Endothelial cell of umbilical vein (primary cell): ENCODE results near the gene DACT3. TPM values are rescaled to one million over a fixed set of nuclear protein-coding genes. Genes with fewer than 3 reads are reported as not detected.

Source experiments
- BruUV-seq: library from RNA; stranded (reverse); fragments of 400-500 nt; replicated peaks from 2 replicates; lab custom pipeline; 2021; lab: Mats Ljungman, UMichigan
- CTCF ChIA-PET: fragments of 300-600, 350-600 bp; sonication (Branson Sonifier 250); formaldehyde crosslinking; loops from one replicate; lab custom pipeline; 2021; ENCODE audit warnings: antibody characterized with exemption, inconsistent platforms; lab: Charles Lee
- POLR2A ChIA-PET: fragments of 300-600, 350-600 bp; sonication (Branson Sonifier 250); formaldehyde crosslinking; loops from one replicate; lab custom pipeline; 2021; ENCODE audit warnings: antibody characterized with exemption, inconsistent platforms; lab: Charles Lee
- DNase-seq: peaks from one replicate; pipeline ENCODE4 v3.0.0-alpha.2; 2011; ENCODE audit warnings: low read depth, low spot score
- FAIRE-seq: peaks from 2 replicates; lab custom pipeline; 2011; peaks lifted over from hg19 to GRCh38; lab: Jason Lieb, UNC
- H2AFZ ChIP-seq: 2 replicates; pipeline ENCODE4 v1.6.0; 2012; ENCODE audit warnings: low read depth, low read length, control low read depth, inconsistent platforms
- H3K27ac ChIP-seq: 2 replicates; pipeline ENCODE4 v1.5.1; 2011; ENCODE audit warnings: low read depth, mild to moderate bottlenecking, control low read depth, low read length, moderate library complexity; ENCODE audit not compliant: insufficient read depth
- H3K27me3 ChIP-seq, 2 experiments: 2 replicates each; pipeline versions ENCODE4 v1.6.0 to v1.6.1; 2011; ENCODE audit warnings: low read length in 2 of 2, mixed read lengths in 1 of 2; ENCODE audit not compliant: control insufficient read depth in 2 of 2, insufficient read depth in 2 of 2
- H3K36me3 ChIP-seq, 2 experiments: 2 replicates in 1 of 2; 3 replicates in 1 of 2; pipeline ENCODE4 v1.5.1; 2011; ENCODE audit warnings: low read length in 2 of 2, mild to moderate bottlenecking in 1 of 2, moderate library complexity in 1 of 2; ENCODE audit not compliant: control insufficient read depth in 2 of 2, insufficient read depth in 2 of 2; ENCODE audit errors: extremely low read depth in 1 of 2
- H3K4me1 ChIP-seq: 3 replicates; pipeline ENCODE4 v1.5.1; 2011; ENCODE audit warnings: mild to moderate bottlenecking, low read length; ENCODE audit not compliant: control insufficient read depth, insufficient read depth; ENCODE audit errors: extremely low read depth
- H3K4me2 ChIP-seq: 2 replicates; pipeline ENCODE4 v1.6.1; 2011; ENCODE audit warnings: low read length, control low read depth, mixed read lengths; ENCODE audit not compliant: insufficient read depth
- H3K4me3 ChIP-seq, 3 experiments: fragments of 200-600 bp in 1 of 3; sonication (generic), shearing (Covaris generic) in 1 of 3; replicated peaks in 1 of 3; 2 replicates each; pipeline ENCODE4 v1.5.1; 2011 to 2016; ENCODE audit warnings: control low read depth in 3 of 3, low read length in 3 of 3, mild to moderate bottlenecking in 2 of 3, inconsistent platforms in 1 of 3, low read depth in 1 of 3, moderate library complexity in 1 of 3; ENCODE audit not compliant: insufficient read depth in 1 of 3
- H3K79me2 ChIP-seq: 2 replicates; pipeline ENCODE4 v1.6.0; 2012; ENCODE audit warnings: low read length, inconsistent platforms; ENCODE audit not compliant: control insufficient read depth, insufficient read depth
- H3K9ac ChIP-seq: replicated peaks from 2 replicates; pipeline ENCODE3; 2011; ENCODE audit warnings: low read length, control low read depth; ENCODE audit not compliant: insufficient read depth; ENCODE audit errors: extremely low read depth
- H3K9me1 ChIP-seq: replicated peaks from 3 replicates; pipeline ENCODE4 v1.6.0; 2011; ENCODE audit warnings: mild to moderate bottlenecking, low read length; ENCODE audit not compliant: control insufficient read depth, insufficient read depth; ENCODE audit errors: extremely low read depth
- H3K9me3 ChIP-seq: replicated peaks from 2 replicates; pipeline ENCODE4 v1.5.1; 2012; ENCODE audit warnings: low read length, inconsistent platforms; ENCODE audit not compliant: control insufficient read depth, insufficient read depth
- H4K20me1 ChIP-seq: replicated peaks from 2 replicates; pipeline ENCODE3; 2011; ENCODE audit warnings: mild to moderate bottlenecking, low read length; ENCODE audit not compliant: control insufficient read depth, insufficient read depth; ENCODE audit errors: extremely low read depth
- CTCF ChIP-seq, 2 donors: IDR thresholded peaks; 1 replicate in 1 of 2; 2 replicates in 1 of 2; pipeline ENCODE4 v1.5.1; 2011; ENCODE audit warnings: low read length in 2 of 2, mild to moderate bottlenecking in 2 of 2, moderate library complexity in 2 of 2, control low read depth in 1 of 2, inconsistent platforms in 1 of 2, low read depth in 1 of 2; ENCODE audit not compliant: insufficient read depth in 1 of 2; ENCODE audit errors: extremely low read depth in 1 of 2
- EZH2 ChIP-seq: IDR thresholded peaks from 2 replicates; pipeline ENCODE4 v1.6.1; 2012; ENCODE audit warnings: borderline replicate concordance, low read depth, mild to moderate bottlenecking, moderate library complexity, low read length, inconsistent platforms; ENCODE audit not compliant: severe bottlenecking
- FOS ChIP-seq: IDR thresholded peaks from 2 replicates; pipeline ENCODE4 v1.6.1; 2011; ENCODE audit warnings: mild to moderate bottlenecking, low read length, moderate library complexity, borderline replicate concordance; ENCODE audit not compliant: insufficient read depth
- GATA2 ChIP-seq: IDR thresholded peaks from 2 replicates; pipeline ENCODE4 v1.7.0; 2011; ENCODE audit warnings: low read depth, mild to moderate bottlenecking, moderate library complexity, mixed read lengths, low read length; ENCODE audit not compliant: insufficient read length, insufficient read depth
- JUN ChIP-seq: IDR thresholded peaks from 2 replicates; pipeline ENCODE4 v1.6.1; 2011; ENCODE audit warnings: borderline replicate concordance, low read depth; ENCODE audit not compliant: insufficient read length, insufficient read depth
- MAX ChIP-seq: IDR thresholded peaks from 2 replicates; pipeline ENCODE4 v1.6.1; 2011; ENCODE audit not compliant: insufficient read depth, insufficient read length
- MYC ChIP-seq: IDR thresholded peaks from one replicate; pipeline ENCODE4 v1.6.1; 2011; ENCODE audit warnings: mild to moderate bottlenecking, low read depth, low read length
- POLR2A ChIP-seq: IDR thresholded peaks from 2 replicates; pipeline ENCODE4 v1.6.1; 2012; ENCODE audit warnings: low read depth, mild to moderate bottlenecking, control low read depth, low read length
- POLR2AphosphoS5 ChIP-seq: IDR thresholded peaks from 2 replicates; pipeline ENCODE4 v1.6.1; 2012; ENCODE audit warnings: low read depth, mild to moderate bottlenecking, control low read depth, low read length, moderate library complexity; ENCODE audit not compliant: insufficient read depth
- dilution Hi-C: fragments of 300-500 bp; cut with MboI; formaldehyde crosslinking; loops from one replicate; pipeline ENCODE4 v1.15.0; 2019; ENCODE audit warnings: low sequenced_read_pairs; ENCODE audit not compliant: extremely low pct_ligation_motif_present
- intact Hi-C: fragments of 100-400 bp; cut with micrococcal nuclease; formaldehyde crosslinking; loops from one replicate; pipeline ENCODE4 v1.10.0; 2022
- polyA plus RNA-seq, 4 experiments: library from polyadenylated mRNA; depleted of rRNA in 3 of 4; stranded (reverse) in 3 of 4; unstranded in 1 of 4; fragments of >200 nt; gene quantifications; 2 replicates each; pipeline versions ENCODE4 v1.2.1 to v1.2.3, GENCODE V29; 2011 to 2012; ENCODE audit warnings: missing spikeins in 1 of 4
- total RNA-seq: library from RNA; stranded (reverse); gene quantifications from 2 replicates; pipeline ENCODE4 v1.2.3, GENCODE V29; 2021

Gene DACT3
- total and polyA plus RNA-seq, 2 donors (not counting 3 experiments of a cell fraction or from before 2014, with no cell fraction given), result 0.22 to 0.76 TPM

- no peak overlapping the region for H3K9ac ChIP-seq
- POLR2A ChIA-PET, result interaction anchor here (0.6 kb wide), 1 partner anchor 1193 kb away, joined by 5 read pairs; no protein-coding TSS in a partner anchor
- no peak overlapping the region for H3K4me2 ChIP-seq
- no peak overlapping the region for H3K4me3 ChIP-seq
- H4K20me1 ChIP-seq, result no peaks in the 10 kb centered on the region
- no peak overlapping the region for H3K27ac ChIP-seq
- BruUV-seq, result no TSS peak
- FAIRE-seq (no peak), DNase-seq (no peak)
- H2AFZ ChIP-seq, result no peak overlapping the region
- TF ChIP-seq JUN (no peak), EZH2 (no peak), MAX (no peak), CTCF (IDR thresholded peaks at IDR 0.05; ENCODE audit: extremely low read depth in 1 of 2, insufficient read depth in 1 of 2, low read depth in 1 of 2, low read length in 2 of 2) (no peak), GATA2 (no peak), POLR2A (no peak), POLR2AphosphoS5 (no peak), FOS (no peak), MYC (no peak)
- no peaks in the 10 kb centered on the region for H3K27me3 ChIP-seq
- intact Hi-C loops, result loop anchor here (2.0 kb wide), 1 partner anchor 32 kb away; no protein-coding TSS in a partner anchor
- CTCF ChIA-PET, result interaction anchor here (0.7 to 1.6 kb wide), 7 partner anchors 9 to 167 kb away, joined by 3 to 7 read pairs (median 3); no protein-coding TSS in a partner anchor
- H3K4me1 ChIP-seq, result no peaks in the 10 kb centered on the region
- H3K79me2 ChIP-seq, result no peaks in the 10 kb centered on the region
- H3K9me1 ChIP-seq, result no peaks in the 10 kb centered on the region
- H3K9me3 ChIP-seq, result no peaks in the 10 kb centered on the region
- peaks cover 22 to 70% of the 10 kb centered on the region in 2 experiments for H3K36me3 ChIP-seq
- dilution Hi-C loops, result no loop called here
These were observed 35.9 kb upstream of the DACT3 start for GRCh38 chr19:46696866-46697203.
